GM12873 (cell line): ENCODE data around the gene MRRF.

Experiments used
- CTCF ChIP-seq: IDR thresholded peaks from 2 replicates; pipeline ENCODE4 v1.5.1; 2012; ENCODE audit warnings: low read depth, mild to moderate bottlenecking, moderate library complexity, low read length, control low read depth; ENCODE audit not compliant: insufficient read depth; ENCODE audit errors: missing control alignments

Gene MRRF

GRCh38 chr9:122333169-122333808 lies 68.6 kb downstream of the MRRF start:
- no peak for TF ChIP-seq CTCF

- TF ChIP-seq CTCF: no peak
These were observed 70.2 kb downstream of the MRRF start for GRCh38 chr9:122334916-122335315.

- no peak for TF ChIP-seq CTCF
These were observed 71.5 kb downstream of the MRRF start for GRCh38 chr9:122336189-122336588.

- no peak for TF ChIP-seq CTCF
These were observed 72.3 kb downstream of the MRRF start for GRCh38 chr9:122336866-122337555.

GRCh38 chr9:122337556-122337929 lies 72.9 kb downstream of the MRRF start:
- no peak for TF ChIP-seq CTCF

- TF ChIP-seq CTCF: no peak
These were observed 73.9 kb downstream of the MRRF start for GRCh38 chr9:122338536-122338935.

GRCh38 chr9:122338994-122339393 lies 74.3 kb downstream of the MRRF start:
- TF ChIP-seq CTCF: no peak
